ENCODE results near the gene PRKCA.
A peak's percentile ranks its signal among the peaks of the same experiment; 100 is the strongest.
"Not testable (repeated sequence)": the region's sequence is repeated elsewhere in the genome, so short reads cannot be mapped to it uniquely, and the experiment has no call there.

The PRKCA gene
- long read RNA-seq, full-length matches to known transcripts = 2 of 19 reads
- long read RNA-seq, partial matches to known transcripts = 1 of 19 reads
- long read RNA-seq, other reads (novel, unspliced or antisense) = 16 of 19 reads

- peak within 1 kb of the TSS; percentile 68 for H3K27ac ChIP-seq (replicated peaks)
- DNase-seq (ENCODE audit: low read depth in 1 of 2, low spot score in 1 of 2) = peak; percentile 45 to 54
- no peaks in the 10 kb centered on the region for H3K27me3 ChIP-seq (ENCODE audit: insufficient read depth, poor library complexity, severe bottlenecking)
- H3K4me3 ChIP-seq (replicated peaks; ENCODE audit: insufficient read depth, low read length) = peak within 1 kb of the TSS; percentile 82
- no peak for TF ChIP-seq SPI1 (IDR thresholded peaks at IDR 0.05; ENCODE audit: borderline replicate concordance, low read depth)
- no peak for TF ChIP-seq REST (IDR thresholded peaks at IDR 0.05; ENCODE audit: insufficient replicate concordance, low read depth)
- TF ChIP-seq CTCF (IDR thresholded peaks at IDR 0.05; ENCODE audit: insufficient read depth, low read length) = no peak
- no peak for TF ChIP-seq GABPA (IDR thresholded peaks at IDR 0.05; ENCODE audit: low read depth)
- no peak for TF ChIP-seq POLR2AphosphoS5 (IDR thresholded peaks at IDR 0.05; ENCODE audit: low read depth)
These were observed at the start of gene PRKCA for GRCh38 chr17:66301864-66302741. Gene PRKCA, plus strand, starts transcription at chr17:66302613.

GRCh38 chr17:66253458-66253857, 49.0 kb upstream of the PRKCA start:
- H3K27ac ChIP-seq (replicated peaks); H3K4me3 ChIP-seq (replicated peaks; ENCODE audit: insufficient read depth, low read length); H3K27me3 ChIP-seq (ENCODE audit: insufficient read depth, poor library complexity, severe bottlenecking): not testable (repeated sequence)
- DNase-seq (ENCODE audit: low read depth in 1 of 2, low spot score in 1 of 2) = peak in 1 of 2 experiments; percentile 47

- TF ChIP-seq CTCF (IDR thresholded peaks at IDR 0.05; ENCODE audit: insufficient read depth, low read length) (peak; percentile 43), SPI1 (IDR thresholded peaks at IDR 0.05; ENCODE audit: borderline replicate concordance, low read depth) (no peak)
- DNase-seq (ENCODE audit: low read depth in 1 of 2, low spot score in 1 of 2) = peak; percentile 40 to 55
- no peak overlapping the region for H3K4me3 ChIP-seq (replicated peaks; ENCODE audit: insufficient read depth, low read length)
- H3K27me3 ChIP-seq (ENCODE audit: insufficient read depth, poor library complexity, severe bottlenecking) = no peaks in the 10 kb centered on the region
- H3K27ac ChIP-seq (replicated peaks) = no peak overlapping the region
These were observed 47.3 kb upstream of the PRKCA start for GRCh38 chr17:66255112-66255511.

- no peak for TF ChIP-seq REST (IDR thresholded peaks at IDR 0.05; ENCODE audit: insufficient replicate concordance, low read depth)
- no peak for TF ChIP-seq SPI1 (IDR thresholded peaks at IDR 0.05; ENCODE audit: borderline replicate concordance, low read depth)
- no peak for TF ChIP-seq GABPA (IDR thresholded peaks at IDR 0.05; ENCODE audit: low read depth)
- TF ChIP-seq CTCF (IDR thresholded peaks at IDR 0.05; ENCODE audit: insufficient read depth, low read length) = no peak
- H3K27ac ChIP-seq (replicated peaks) = no peak overlapping the region
- no peak for DNase-seq (ENCODE audit: low read depth in 1 of 2, low spot score in 1 of 2)
These were observed 46.9 kb upstream of the PRKCA start for GRCh38 chr17:66255527-66255971.

More at GRCh38 chr17:66255527-66255971, 46.9 kb upstream of the PRKCA start:
- H3K4me3 ChIP-seq (replicated peaks; ENCODE audit: insufficient read depth, low read length) = no peak overlapping the region
- H3K27me3 ChIP-seq (ENCODE audit: insufficient read depth, poor library complexity, severe bottlenecking) = no peaks in the 10 kb centered on the region

All from HL-60 (cell line).